ENCODE measurements around the gene KRTAP5-1.
"Not testable (repeated sequence)": the region's sequence is repeated elsewhere in the genome, so short reads cannot be mapped to it uniquely, and the experiment has no call there.

Gene KRTAP5-1

DNA sequence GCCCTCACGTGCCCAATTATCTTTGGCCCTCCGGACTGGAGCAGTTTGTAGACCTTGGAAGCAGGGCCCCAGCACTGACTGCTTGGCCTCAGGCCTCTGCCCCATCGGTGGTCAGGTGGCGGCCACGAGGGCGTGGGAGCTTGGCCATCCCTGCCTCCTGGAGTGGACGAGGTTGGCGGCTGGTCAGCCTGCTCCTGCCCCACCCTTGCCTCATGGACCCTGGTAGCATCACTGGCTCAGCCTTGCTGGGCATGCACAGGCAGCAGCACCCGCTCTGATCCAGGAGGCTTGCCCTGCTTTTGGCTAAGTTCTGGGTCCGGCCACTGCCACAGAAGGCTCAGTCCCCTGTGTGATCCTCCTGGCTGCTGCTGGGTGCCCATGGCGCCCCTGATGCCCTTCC is 19.1 kb upstream of the KRTAP5-1 start:
- Histone ChIP-seq H3K4me2 (ENCODE audit: low read depth, low read length, poor library complexity, severe bottlenecking) (no peak overlapping the region), H2AFZ (ENCODE audit: low read depth, low read length, severe bottlenecking) (no peak overlapping the region), H3K9me3 (ENCODE audit: insufficient read depth, low read length) (no peaks in the 10 kb centered on the region), H3K27me3 (ENCODE audit: low read length) (no peaks in the 10 kb centered on the region), H3F3A (ENCODE audit: insufficient read depth) (no peaks in the 10 kb centered on the region), H4K20me1 (ENCODE audit: low read depth, low read length) (no peaks in the 10 kb centered on the region), H3K79me2 (ENCODE audit: insufficient read depth, low read length) (no peaks in the 10 kb centered on the region), H3K9ac (ENCODE audit: low read length) (no peak overlapping the region), H3K9me2 (replicated peaks; ENCODE audit: insufficient read depth, low read length) (no peaks in the 10 kb centered on the region), H3K4me3 (ENCODE audit: insufficient read depth, low read length, poor library complexity, severe bottlenecking) (no peak overlapping the region), H3K36me3 (ENCODE audit: low read length) (no peaks in the 10 kb centered on the region), H3K27ac (ENCODE audit: low read depth, low read length) (no peak overlapping the region)
- TF ChIP-seq EZH2phosphoT487 (conservative IDR thresholded peaks at IDR 0.05; ENCODE audit: low read length), result no peak
- no peak for TF ChIP-seq CTCF (IDR thresholded peaks at IDR 0.05; ENCODE audit: insufficient read depth, low read length, poor library complexity, severe bottlenecking)

DNA sequence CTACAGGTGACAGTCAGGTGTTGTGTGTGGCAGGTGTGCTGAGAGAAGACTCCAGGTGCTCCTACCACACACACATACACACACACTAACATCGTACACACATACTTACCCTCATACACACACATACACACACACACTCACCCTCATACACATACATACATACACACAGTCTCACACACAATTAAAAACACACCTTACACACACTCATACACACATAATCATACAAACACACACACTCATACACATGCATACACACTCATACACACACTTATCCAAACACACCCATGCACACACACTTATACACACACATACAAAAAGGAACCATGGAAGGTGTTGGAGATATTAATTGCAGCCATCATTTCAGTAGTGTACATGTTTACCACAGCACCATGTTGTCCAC is 18.5 kb upstream of the KRTAP5-1 start:
- no peaks in the 10 kb centered on the region for H3K79me2 ChIP-seq (ENCODE audit: insufficient read depth, low read length)
- H3K27me3 ChIP-seq (ENCODE audit: low read length), result no peaks in the 10 kb centered on the region

DNA sequence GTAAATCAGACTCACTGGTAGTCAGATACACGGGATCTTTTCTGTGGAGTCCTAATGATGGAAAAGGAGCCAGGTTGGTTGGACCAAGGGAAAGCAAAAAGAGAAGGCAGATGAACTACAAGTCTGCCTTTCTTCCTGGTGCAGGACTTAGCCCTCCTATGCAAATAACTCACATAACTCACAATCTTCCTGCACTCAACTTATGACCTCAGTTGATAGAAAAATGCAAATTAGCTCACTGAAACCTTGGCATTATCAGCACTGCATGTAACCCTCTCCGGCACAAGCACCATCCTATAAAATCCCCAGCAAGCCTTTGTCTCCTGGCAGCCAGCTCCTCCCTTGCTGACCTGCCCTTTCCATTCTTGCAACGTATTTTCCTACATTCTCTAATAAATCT is 16.6 kb upstream of the KRTAP5-1 start:
- not testable (repeated sequence) for H3K27me3 ChIP-seq (ENCODE audit: low read length)

More for the DNA sequence above, 18.5 kb upstream of the KRTAP5-1 start:
- no peaks in the 10 kb centered on the region for H3K9me2 ChIP-seq (replicated peaks; ENCODE audit: insufficient read depth, low read length)
- H3F3A ChIP-seq (ENCODE audit: insufficient read depth), result no peaks in the 10 kb centered on the region
- no peak overlapping the region for H3K27ac ChIP-seq (ENCODE audit: low read depth, low read length)
- H3K4me3 ChIP-seq (ENCODE audit: insufficient read depth, low read length, poor library complexity, severe bottlenecking), result no peak overlapping the region
- no peak overlapping the region for H3K4me2 ChIP-seq (ENCODE audit: low read depth, low read length, poor library complexity, severe bottlenecking)
- no peak overlapping the region for H3K9ac ChIP-seq (ENCODE audit: low read length)
- no peaks in the 10 kb centered on the region for H3K9me3 ChIP-seq (ENCODE audit: insufficient read depth, low read length)
- no peaks in the 10 kb centered on the region for H3K36me3 ChIP-seq (ENCODE audit: low read length)
- no peaks in the 10 kb centered on the region for H4K20me1 ChIP-seq (ENCODE audit: low read depth, low read length)
- H2AFZ ChIP-seq (ENCODE audit: low read depth, low read length, severe bottlenecking), result no peak overlapping the region
- TF ChIP-seq CTCF (IDR thresholded peaks at IDR 0.05; ENCODE audit: insufficient read depth, low read length, poor library complexity, severe bottlenecking) (no peak), EZH2phosphoT487 (conservative IDR thresholded peaks at IDR 0.05; ENCODE audit: low read length) (no peak)

GRCh38 chr11:1600626-1601025 is 15.5 kb upstream of the KRTAP5-1 start:
- no peaks in the 10 kb centered on the region for H3F3A ChIP-seq (ENCODE audit: insufficient read depth)
- no peaks in the 10 kb centered on the region for H3K9me3 ChIP-seq (ENCODE audit: insufficient read depth, low read length)
- H3K27me3 ChIP-seq (ENCODE audit: low read length), result no peaks in the 10 kb centered on the region
- H3K27ac ChIP-seq (ENCODE audit: low read depth, low read length), result no peak overlapping the region
- no peak overlapping the region for H3K4me2 ChIP-seq (ENCODE audit: low read depth, low read length, poor library complexity, severe bottlenecking)
- H3K9me2 ChIP-seq (replicated peaks; ENCODE audit: insufficient read depth, low read length), result no peaks in the 10 kb centered on the region
- H4K20me1 ChIP-seq (ENCODE audit: low read depth, low read length), result no peaks in the 10 kb centered on the region
- no peaks in the 10 kb centered on the region for H3K36me3 ChIP-seq (ENCODE audit: low read length)
- no peak overlapping the region for H2AFZ ChIP-seq (ENCODE audit: low read depth, low read length, severe bottlenecking)
- no peak overlapping the region for H3K9ac ChIP-seq (ENCODE audit: low read length)
- no peaks in the 10 kb centered on the region for H3K79me2 ChIP-seq (ENCODE audit: insufficient read depth, low read length)
- H3K4me3 ChIP-seq (ENCODE audit: insufficient read depth, low read length, poor library complexity, severe bottlenecking), result no peak overlapping the region
- TF ChIP-seq CTCF (IDR thresholded peaks at IDR 0.05; ENCODE audit: insufficient read depth, low read length, poor library complexity, severe bottlenecking) (no peak), EZH2phosphoT487 (conservative IDR thresholded peaks at IDR 0.05; ENCODE audit: low read length) (no peak)

More for the DNA sequence above, 16.6 kb upstream of the KRTAP5-1 start:
- not testable (repeated sequence) for H2AFZ ChIP-seq (ENCODE audit: low read depth, low read length, severe bottlenecking); H3K9ac ChIP-seq (ENCODE audit: low read length); H3K27ac ChIP-seq (ENCODE audit: low read depth, low read length); H3K9me3 ChIP-seq (ENCODE audit: insufficient read depth, low read length); H3K9me2 ChIP-seq (replicated peaks; ENCODE audit: insufficient read depth, low read length); H3K36me3 ChIP-seq (ENCODE audit: low read length); H3F3A ChIP-seq (ENCODE audit: insufficient read depth); H4K20me1 ChIP-seq (ENCODE audit: low read depth, low read length); H3K4me3 ChIP-seq (ENCODE audit: insufficient read depth, low read length, poor library complexity, severe bottlenecking); H3K79me2 ChIP-seq (ENCODE audit: insufficient read depth, low read length); H3K4me2 ChIP-seq (ENCODE audit: low read depth, low read length, poor library complexity, severe bottlenecking)
